SJSA1 (cell line): Measurements from ENCODE around the gene SLC25A11. TPM values are rescaled to one million over a fixed set of nuclear protein-coding genes. Genes with fewer than 3 reads are reported as not detected.

ENCODE experiments used
- DNase-seq, 2 experiments: peaks; one replicate each; pipeline ENCODE4 v3.0.0-alpha.2; 2015 to 2020; ENCODE audit warnings: low spot score in 2 of 2, low read depth in 1 of 2
- H3K27ac ChIP-seq: fragments of 250-450 bp; sonication (Bioruptor Pico); 2 replicates; pipeline ENCODE4 v1.5.1; 2020; ENCODE audit warnings: mild to moderate bottlenecking, moderate library complexity
- H3K27me3 ChIP-seq: fragments of 250-450 bp; sonication (Bioruptor Pico); replicated peaks from 2 replicates; pipeline ENCODE4 v1.5.1; 2020; ENCODE audit warnings: mild to moderate bottlenecking, moderate library complexity
- H3K36me3 ChIP-seq: fragments of 250-450 bp; sonication (Bioruptor Pico); 2 replicates; pipeline ENCODE4 v1.5.1; 2020; ENCODE audit warnings: mild to moderate bottlenecking
- H3K4me1 ChIP-seq: fragments of 250-450 bp; sonication (Bioruptor Pico); replicated peaks from 2 replicates; pipeline ENCODE4 v1.6.1; 2021; ENCODE audit warnings: mild to moderate bottlenecking
- H3K4me3 ChIP-seq: fragments of 250-450 bp; sonication (Bioruptor Pico); 2 replicates; pipeline ENCODE4 v1.5.1; 2020; ENCODE audit warnings: mild to moderate bottlenecking
- H3K9me3 ChIP-seq: fragments of 250-450 bp; sonication (Bioruptor Pico); replicated peaks from 2 replicates; pipeline ENCODE4 v1.5.1; 2020; ENCODE audit warnings: mild to moderate bottlenecking
- total RNA-seq: library from RNA; depleted of rRNA; stranded (reverse); fragments of >200 nt; shearing (Covaris generic); gene quantifications from 2 replicates; pipeline ENCODE4 v1.2.3, GENCODE V29; 2014; rRNA removed

Gene SLC25A11
- total RNA-seq, 1 experiment from 2014 or later: 68.4 TPM

GRCh38 chr17:4893721-4894560 is 45.9 kb downstream of the SLC25A11 start:
- Histone ChIP-seq H3K27ac (no peak overlapping the region), H3K27me3 (no peaks in the 10 kb centered on the region), H3K4me1 (no peaks in the 10 kb centered on the region), H3K4me3 (no peak overlapping the region), H3K36me3 (peaks cover 61% of the 10 kb centered on the region), H3K9me3 (no peaks in the 10 kb centered on the region)
- no peak for DNase-seq

DNA sequence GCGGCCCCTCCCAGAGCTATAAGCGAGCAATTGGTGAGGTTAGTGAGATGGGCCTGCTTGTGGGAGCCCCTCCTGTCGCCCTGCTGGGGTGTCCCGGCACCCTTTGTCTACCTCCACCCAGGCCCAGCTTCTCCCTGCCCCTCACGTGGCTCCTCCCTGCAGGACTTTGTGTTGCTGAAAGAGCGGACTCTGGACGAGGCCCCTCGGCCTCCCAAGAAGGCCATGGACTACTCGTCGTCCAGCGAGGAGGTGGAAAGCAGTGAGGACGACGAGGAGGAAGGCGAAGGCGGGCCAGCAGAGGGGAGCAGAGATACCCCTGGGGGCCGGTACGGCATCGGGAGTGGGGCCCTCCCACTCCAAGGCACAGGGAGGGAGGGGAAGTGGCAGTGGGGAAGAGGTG is 46.6 kb downstream of the SLC25A11 start:
- peaks cover 64% of the 10 kb centered on the region for H3K36me3 ChIP-seq
- H3K27ac ChIP-seq: no peak overlapping the region
- H3K4me1 ChIP-seq: no peaks in the 10 kb centered on the region
- H3K27me3 ChIP-seq: no peaks in the 10 kb centered on the region
- no peaks in the 10 kb centered on the region for H3K9me3 ChIP-seq
- H3K4me3 ChIP-seq: no peak overlapping the region
- DNase-seq: no peak

- peaks cover 70% of the 10 kb centered on the region for H3K36me3 ChIP-seq
- H3K4me1 ChIP-seq: no peaks in the 10 kb centered on the region
- no peak for DNase-seq
- no peak overlapping the region for H3K27ac ChIP-seq
- H3K4me3 ChIP-seq: no peak overlapping the region
- no peaks in the 10 kb centered on the region for H3K9me3 ChIP-seq
- no peaks in the 10 kb centered on the region for H3K27me3 ChIP-seq
These were observed 47.2 kb downstream of the SLC25A11 start for GRCh38 chr17:4892499-4893221.

- DNase-seq: no peak
- Histone ChIP-seq H3K4me1 (no peaks in the 10 kb centered on the region), H3K27me3 (no peaks in the 10 kb centered on the region), H3K4me3 (no peak overlapping the region), H3K36me3 (peaks cover 69% of the 10 kb centered on the region), H3K27ac (no peak overlapping the region), H3K9me3 (no peaks in the 10 kb centered on the region)
These were observed 48.1 kb downstream of the SLC25A11 start for GRCh38 chr17:4891411-4892410.

DNA sequence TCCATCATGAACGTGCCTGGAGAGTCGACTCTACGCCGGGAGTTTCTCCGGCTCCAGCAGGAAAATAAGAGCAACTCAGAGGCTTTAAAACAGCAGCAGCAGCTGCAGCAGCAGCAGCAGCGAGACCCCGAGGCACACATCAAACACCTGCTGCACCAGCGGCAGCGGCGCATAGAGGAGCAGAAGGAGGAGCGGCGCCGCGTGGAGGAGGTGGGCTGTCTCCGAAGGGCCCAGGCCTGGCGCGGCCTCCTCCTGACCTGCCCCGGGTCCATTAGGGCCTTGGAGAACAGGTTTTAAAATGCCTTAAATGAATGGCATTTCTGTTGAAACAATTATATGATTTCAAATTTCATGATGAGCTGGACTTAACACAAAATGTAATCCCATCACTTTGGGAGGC is 52.3 kb downstream of the SLC25A11 start:
- Histone ChIP-seq H3K4me3 (no peak overlapping the region), H3K9me3 (no peaks in the 10 kb centered on the region), H3K27ac (no peak overlapping the region), H3K4me1 (no peaks in the 10 kb centered on the region), H3K27me3 (no peaks in the 10 kb centered on the region), H3K36me3 (peaks cover 58% of the 10 kb centered on the region)
- no peak for DNase-seq

Other genes with a start within 250 kb of the SLC25A11 start
- gene PELP1, start 235.9 kb downstream of the SLC25A11 start, total RNA-seq: 18.1 and 28.7 TPM in 2 replicates
- gene ARRB2, start 229.4 kb downstream of the SLC25A11 start, total RNA-seq: 2.6 and 8.2 TPM in 2 replicates
- gene MED11, start 208.6 kb downstream of the SLC25A11 start, total RNA-seq: 16.7 and 26.9 TPM in 2 replicates
- gene ZMYND15, start 200.2 kb downstream of the SLC25A11 start, total RNA-seq: not detected in 2 replicates
- not detected in 2 replicates for gene CXCL16, start 200.1 kb downstream of the SLC25A11 start, total RNA-seq
- gene TM4SF5, start 168.2 kb downstream of the SLC25A11 start, total RNA-seq: not detected in 2 replicates
- gene VMO1, start 153.7 kb downstream of the SLC25A11 start, total RNA-seq: not detected in 2 replicates
- not detected in 2 replicates for gene GLTPD2, start 151.1 kb downstream of the SLC25A11 start, total RNA-seq
- 197 and 257 TPM in 2 replicates for gene PSMB6, start 143.9 kb downstream of the SLC25A11 start, total RNA-seq
- 7.6 and 16.8 TPM in 2 replicates for gene PLD2, start 132.9 kb downstream of the SLC25A11 start, total RNA-seq
- 10.0 and 20.0 TPM in 2 replicates for gene MINK1, start 106.7 kb downstream of the SLC25A11 start, total RNA-seq
- gene C17orf107, start 40.5 kb downstream of the SLC25A11 start, total RNA-seq: 0.18 TPM in 1 of 2 replicates, not detected in the other
- gene CHRNE, start 36.9 kb downstream of the SLC25A11 start, total RNA-seq: 0.29 TPM in 1 of 2 replicates, not detected in the other
- gene GP1BA, start 7.8 kb downstream of the SLC25A11 start, total RNA-seq: not detected in 2 replicates
- 4.2 and 13.0 TPM in 2 replicates for gene RNF167, start 222 bp upstream of the SLC25A11 start, total RNA-seq
- 1,207 and 1,337 TPM in 2 replicates for gene PFN1, start 8.5 kb upstream of the SLC25A11 start, total RNA-seq
- 5.2 and 6.6 TPM in 2 replicates for gene ENO3, start 11.1 kb upstream of the SLC25A11 start, total RNA-seq
- gene SPAG7, start 27.8 kb upstream of the SLC25A11 start, total RNA-seq: 63.5 and 71.4 TPM in 2 replicates
- gene CAMTA2, start 47.6 kb upstream of the SLC25A11 start, total RNA-seq: 6.3 and 19.7 TPM in 2 replicates
- 1.1 and 2.7 TPM in 2 replicates for gene INCA1, start 57.5 kb upstream of the SLC25A11 start, total RNA-seq
- gene KIF1C, start 57.9 kb upstream of the SLC25A11 start, total RNA-seq: 72.3 and 102 TPM in 2 replicates
- not detected in 2 replicates for gene SLC52A1, start 95.4 kb upstream of the SLC25A11 start, total RNA-seq
- gene ZFP3, start 138.4 kb upstream of the SLC25A11 start, total RNA-seq: 0.18 and 0.41 TPM in 2 replicates
- gene ZNF232, start 171.8 kb upstream of the SLC25A11 start, total RNA-seq: 3.4 and 7.1 TPM in 2 replicates
- gene USP6, start 176.0 kb upstream of the SLC25A11 start, total RNA-seq: not detected in 2 replicates